Retinal pigment epithelial cell (primary cell): ENCODE measurements around the gene WDR55.
"Not testable (repeated sequence)": the region's sequence is repeated elsewhere in the genome, so short reads cannot be mapped to it uniquely, and the experiment has no call there.

Experiments used
- DNase-seq: peaks from one replicate; pipeline ENCODE4 v3.0.0-alpha.2; 2010; ENCODE audit warnings: low read depth
- H3K4me3 ChIP-seq: 2 replicates; pipeline ENCODE4 v1.5.1; 2011; ENCODE audit warnings: mild to moderate bottlenecking, low read length, control low read depth, moderate library complexity
- TF ChIP-seq, protein P1 (sequence below): conservative IDR thresholded peaks from 2 replicates; pipeline ENCODE4 v1.5.1; 2011; ENCODE audit warnings: low read depth, low read length, control low read depth, inconsistent platforms

WDR55 gene, protein sequence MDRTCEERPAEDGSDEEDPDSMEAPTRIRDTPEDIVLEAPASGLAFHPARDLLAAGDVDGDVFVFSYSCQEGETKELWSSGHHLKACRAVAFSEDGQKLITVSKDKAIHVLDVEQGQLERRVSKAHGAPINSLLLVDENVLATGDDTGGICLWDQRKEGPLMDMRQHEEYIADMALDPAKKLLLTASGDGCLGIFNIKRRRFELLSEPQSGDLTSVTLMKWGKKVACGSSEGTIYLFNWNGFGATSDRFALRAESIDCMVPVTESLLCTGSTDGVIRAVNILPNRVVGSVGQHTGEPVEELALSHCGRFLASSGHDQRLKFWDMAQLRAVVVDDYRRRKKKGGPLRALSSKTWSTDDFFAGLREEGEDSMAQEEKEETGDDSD

DNA sequence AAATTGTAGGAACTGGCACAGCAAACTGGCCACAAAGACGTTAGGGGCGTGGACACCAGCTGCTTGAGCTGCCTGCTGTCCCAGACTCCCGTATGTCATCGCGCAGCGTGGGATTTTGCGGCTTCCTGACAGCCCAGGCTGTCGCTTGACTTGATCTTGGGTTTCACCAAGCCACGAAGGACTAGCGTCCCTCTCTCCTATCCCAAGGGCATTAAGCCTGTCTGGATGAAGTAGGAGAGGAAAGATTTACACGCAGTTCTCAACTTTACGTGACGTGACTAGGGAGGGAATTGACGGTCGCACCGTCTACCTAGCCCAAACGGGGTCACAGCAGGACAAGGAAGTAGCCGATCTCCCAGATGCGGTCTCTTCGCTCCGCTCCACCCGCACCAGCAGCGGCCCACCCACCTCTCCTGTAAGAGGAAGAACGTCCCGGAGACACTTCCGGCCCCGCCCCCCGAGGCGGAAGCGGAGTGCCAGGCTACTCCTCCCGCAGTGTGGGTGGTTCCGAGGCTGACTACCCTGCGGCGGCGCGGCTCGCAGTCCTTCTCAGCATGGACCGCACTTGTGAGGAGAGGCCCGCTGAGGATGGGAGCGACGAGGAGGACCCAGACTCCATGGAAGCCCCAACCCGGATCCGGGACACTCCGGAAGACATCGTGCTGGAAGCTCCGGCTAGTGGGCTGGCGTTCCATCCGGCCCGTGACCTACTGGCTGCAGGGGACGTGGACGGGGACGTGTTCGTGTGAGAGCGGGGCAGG, at the start of gene WDR55:
Gene WDR55, plus strand, starts transcription at position 546 of the 761 bp plus-strand sequence. Its CDS starts 9 bp downstream, at position 555.
- peak within 1 kb of the TSS; percentile 98 for H3K4me3 ChIP-seq
- DNase-seq = peak; percentile 59
- TF ChIP-seq, protein P1, sequence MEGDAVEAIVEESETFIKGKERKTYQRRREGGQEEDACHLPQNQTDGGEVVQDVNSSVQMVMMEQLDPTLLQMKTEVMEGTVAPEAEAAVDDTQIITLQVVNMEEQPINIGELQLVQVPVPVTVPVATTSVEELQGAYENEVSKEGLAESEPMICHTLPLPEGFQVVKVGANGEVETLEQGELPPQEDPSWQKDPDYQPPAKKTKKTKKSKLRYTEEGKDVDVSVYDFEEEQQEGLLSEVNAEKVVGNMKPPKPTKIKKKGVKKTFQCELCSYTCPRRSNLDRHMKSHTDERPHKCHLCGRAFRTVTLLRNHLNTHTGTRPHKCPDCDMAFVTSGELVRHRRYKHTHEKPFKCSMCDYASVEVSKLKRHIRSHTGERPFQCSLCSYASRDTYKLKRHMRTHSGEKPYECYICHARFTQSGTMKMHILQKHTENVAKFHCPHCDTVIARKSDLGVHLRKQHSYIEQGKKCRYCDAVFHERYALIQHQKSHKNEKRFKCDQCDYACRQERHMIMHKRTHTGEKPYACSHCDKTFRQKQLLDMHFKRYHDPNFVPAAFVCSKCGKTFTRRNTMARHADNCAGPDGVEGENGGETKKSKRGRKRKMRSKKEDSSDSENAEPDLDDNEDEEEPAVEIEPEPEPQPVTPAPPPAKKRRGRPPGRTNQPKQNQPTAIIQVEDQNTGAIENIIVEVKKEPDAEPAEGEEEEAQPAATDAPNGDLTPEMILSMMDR = no peak

- H3K4me3 ChIP-seq = no peak overlapping the region
- DNase-seq = no peak
- TF ChIP-seq, protein P1 = no peak
Measured at GRCh38 chr5:140622301-140622700, 42.4 kb upstream of the WDR55 start.

DNA sequence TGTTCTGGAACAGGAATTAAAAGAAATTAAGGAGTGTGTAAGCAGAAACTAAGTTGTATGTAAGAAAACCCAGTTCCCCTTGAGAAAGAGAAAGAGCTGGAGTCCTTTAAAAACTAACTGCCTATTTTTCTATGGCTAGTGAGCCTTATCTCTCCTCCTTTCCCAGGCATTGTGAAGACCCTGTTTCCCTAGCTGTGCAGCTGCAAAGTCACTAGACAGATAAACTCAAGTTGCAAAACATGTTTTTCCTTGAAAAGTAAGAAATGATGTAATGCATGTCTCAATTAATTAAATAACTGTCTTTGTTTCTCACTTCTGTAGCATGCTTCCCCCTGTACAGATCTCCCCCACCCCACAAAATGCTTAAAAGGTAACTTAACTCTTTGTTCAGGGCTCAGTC, 41.6 kb upstream of the WDR55 start:
- not testable (repeated sequence) for DNase-seq, H3K4me3 ChIP-seq

DNA sequence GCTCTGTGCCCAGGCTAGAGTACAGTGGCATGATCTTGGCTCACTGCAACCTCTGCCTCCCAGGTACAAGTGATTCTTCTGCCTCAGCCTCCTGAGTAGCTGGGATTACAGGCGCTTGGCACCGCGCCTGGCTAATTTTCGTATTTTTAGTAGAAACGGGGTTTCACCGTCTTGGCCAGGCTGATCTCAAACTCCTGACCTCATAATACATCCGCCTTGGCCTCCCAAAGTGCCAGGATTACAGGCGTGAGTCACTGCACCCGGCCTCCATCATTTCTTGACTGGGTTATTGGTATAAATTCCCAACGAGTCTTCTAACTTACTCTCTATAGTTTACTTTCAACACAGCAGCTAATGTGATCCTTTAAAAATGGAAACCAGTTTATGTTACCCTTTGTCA, 39.8 kb upstream of the WDR55 start:
- H3K4me3 ChIP-seq, DNase-seq: not testable (repeated sequence)

DNA sequence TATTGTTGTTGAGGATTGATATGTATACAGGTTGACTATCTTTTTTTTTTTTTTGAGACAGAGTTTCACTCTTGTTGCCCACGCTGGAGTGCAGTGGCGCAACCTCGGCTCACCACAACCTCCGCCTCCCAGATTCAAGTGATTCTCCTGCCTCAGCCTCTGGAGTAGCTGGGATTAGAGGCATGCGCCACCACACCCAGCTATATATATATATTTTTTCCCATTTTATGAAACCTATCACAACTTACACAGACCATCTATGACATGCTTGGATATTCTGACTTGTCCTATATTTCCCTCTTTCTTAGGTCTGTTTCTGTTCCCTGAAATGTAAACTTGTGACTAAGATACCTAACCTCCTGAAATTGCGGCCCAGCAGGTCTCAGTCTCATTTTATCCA, 36.7 kb upstream of the WDR55 start:
- DNase-seq = no peak
- no peak overlapping the region for H3K4me3 ChIP-seq
- TF ChIP-seq, protein P1 = no peak

- H3K4me3 ChIP-seq = no peak overlapping the region
- DNase-seq = no peak
- TF ChIP-seq, protein P1 = no peak
Measured at GRCh38 chr5:140628711-140629110, 36.0 kb upstream of the WDR55 start.

GRCh38 chr5:140630292-140631035, 34.2 kb upstream of the WDR55 start:
- H3K4me3 ChIP-seq = no peak overlapping the region
- TF ChIP-seq, protein P1 = no peak
- no peak for DNase-seq
